Cardiac muscle cell (in vitro differentiated cells and primary cell): ENCODE results near the gene DPYD. TPM values are rescaled to one million over a fixed set of nuclear protein-coding genes. Genes with fewer than 3 reads are reported as not detected.

Experiments
- DNase-seq, 2 donors: peaks; one replicate each; pipeline versions ENCODE4 v3.0.0 to v3.0.0-alpha.2; 2010 to 2017; ENCODE audit warnings: low read depth in 1 of 2, low spot score in 1 of 2
- H3K27ac ChIP-seq: fragments of 200-600 bp; sonication (generic); 2 replicates; pipeline ENCODE4 v1.5.1; 2016
- H3K27me3 ChIP-seq: fragments of 200-600 bp; sonication (generic); 2 replicates; pipeline ENCODE4 v1.6.0; 2016; ENCODE audit warnings: control low read depth
- H3K36me3 ChIP-seq: fragments of 200-600 bp; sonication (generic); 2 replicates; pipeline ENCODE4 v1.5.1; 2016; ENCODE audit warnings: control low read depth
- H3K4me1 ChIP-seq: fragments of 200-600 bp; sonication (generic); 2 replicates; pipeline ENCODE4 v1.8.1; 2017; ENCODE audit warnings: low read depth, mild to moderate bottlenecking, mixed run types
- H3K4me3 ChIP-seq: fragments of 200-600 bp; sonication (generic); 2 replicates; pipeline ENCODE4 v1.5.1; 2016; ENCODE audit warnings: mild to moderate bottlenecking
- H3K9me3 ChIP-seq: fragments of 200-600 bp; sonication (generic); 2 replicates; pipeline ENCODE4 v1.5.1; 2017; ENCODE audit warnings: low read depth, mild to moderate bottlenecking, control low read depth
- polyA plus RNA-seq: library from polyadenylated mRNA; unstranded; fragments of >200 nt; fragmentation: Nextera tagmentation; extraction: Ambion mirVana; gene quantifications from 2 replicates; pipeline ENCODE4 v1.2.1, GENCODE V29; 2016
- total RNA-seq: library from RNA; depleted of rRNA; stranded (reverse); fragments of >200 nt; gene quantifications from 2 replicates; pipeline ENCODE4 v1.2.3, GENCODE V29; 2016
- TF ChIP-seq, protein P1 (sequence below): IDR thresholded peaks from 2 replicates; pipeline ENCODE4 v1.5.1; 2012; ENCODE audit warnings: low read depth, mild to moderate bottlenecking, low read length

DPYD gene
- total and polyA plus RNA-seq, 2 experiments from 2014 or later = 0.66 to 2.0 TPM

DNA sequence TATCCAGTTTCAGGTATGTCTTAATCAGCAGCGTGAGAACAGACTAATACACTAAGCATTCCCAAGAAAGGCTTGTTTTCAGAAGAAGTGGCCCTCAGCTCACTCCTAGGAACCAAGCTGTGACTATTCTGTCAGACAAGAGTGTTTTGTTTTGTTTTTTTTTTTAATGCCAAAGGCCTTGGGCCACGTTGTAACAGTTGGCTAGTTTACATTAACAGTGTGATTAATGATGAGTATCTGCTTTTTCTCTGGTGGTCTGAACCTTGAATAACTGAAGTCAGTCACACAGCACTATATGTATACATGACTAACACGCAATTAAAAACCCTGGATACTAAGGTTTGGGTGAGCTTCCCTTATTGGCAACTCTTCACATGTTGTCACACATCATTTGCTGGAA, 21.9 kb downstream of the DPYD start:
- Histone ChIP-seq H3K4me1 (no peaks in the 10 kb centered on the region), H3K9me3 (no peaks in the 10 kb centered on the region), H3K36me3 (no peaks in the 10 kb centered on the region), H3K4me3 (no peak overlapping the region), H3K27me3 (no peaks in the 10 kb centered on the region), H3K27ac (no peak overlapping the region)
- TF ChIP-seq, protein P1, sequence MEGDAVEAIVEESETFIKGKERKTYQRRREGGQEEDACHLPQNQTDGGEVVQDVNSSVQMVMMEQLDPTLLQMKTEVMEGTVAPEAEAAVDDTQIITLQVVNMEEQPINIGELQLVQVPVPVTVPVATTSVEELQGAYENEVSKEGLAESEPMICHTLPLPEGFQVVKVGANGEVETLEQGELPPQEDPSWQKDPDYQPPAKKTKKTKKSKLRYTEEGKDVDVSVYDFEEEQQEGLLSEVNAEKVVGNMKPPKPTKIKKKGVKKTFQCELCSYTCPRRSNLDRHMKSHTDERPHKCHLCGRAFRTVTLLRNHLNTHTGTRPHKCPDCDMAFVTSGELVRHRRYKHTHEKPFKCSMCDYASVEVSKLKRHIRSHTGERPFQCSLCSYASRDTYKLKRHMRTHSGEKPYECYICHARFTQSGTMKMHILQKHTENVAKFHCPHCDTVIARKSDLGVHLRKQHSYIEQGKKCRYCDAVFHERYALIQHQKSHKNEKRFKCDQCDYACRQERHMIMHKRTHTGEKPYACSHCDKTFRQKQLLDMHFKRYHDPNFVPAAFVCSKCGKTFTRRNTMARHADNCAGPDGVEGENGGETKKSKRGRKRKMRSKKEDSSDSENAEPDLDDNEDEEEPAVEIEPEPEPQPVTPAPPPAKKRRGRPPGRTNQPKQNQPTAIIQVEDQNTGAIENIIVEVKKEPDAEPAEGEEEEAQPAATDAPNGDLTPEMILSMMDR = no peak
- DNase-seq = no peak

DNA sequence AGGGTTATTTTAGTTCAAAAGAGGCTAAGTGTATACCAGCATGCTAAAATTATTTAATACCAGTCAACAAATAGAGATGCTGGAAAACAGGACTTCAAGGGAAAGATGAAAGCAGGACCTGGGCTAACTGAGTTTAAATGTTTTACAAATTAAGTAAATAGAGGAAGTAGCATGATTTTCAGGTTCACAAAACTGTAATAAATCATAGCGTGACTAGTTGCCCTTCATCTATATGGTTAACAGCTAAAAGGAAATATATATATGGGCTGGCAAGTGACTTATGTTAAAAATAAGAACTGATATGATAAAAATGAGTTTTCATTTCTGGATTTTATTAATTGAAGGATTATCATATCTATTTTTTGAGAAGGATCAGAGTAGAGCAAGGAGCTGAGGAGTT, 25.6 kb downstream of the DPYD start:
- TF ChIP-seq, protein P1 = no peak
- Histone ChIP-seq H3K4me1 (no peaks in the 10 kb centered on the region), H3K36me3 (no peaks in the 10 kb centered on the region), H3K27ac (no peak overlapping the region), H3K9me3 (no peaks in the 10 kb centered on the region), H3K4me3 (no peak overlapping the region), H3K27me3 (no peaks in the 10 kb centered on the region)
- no peak for DNase-seq

DNA sequence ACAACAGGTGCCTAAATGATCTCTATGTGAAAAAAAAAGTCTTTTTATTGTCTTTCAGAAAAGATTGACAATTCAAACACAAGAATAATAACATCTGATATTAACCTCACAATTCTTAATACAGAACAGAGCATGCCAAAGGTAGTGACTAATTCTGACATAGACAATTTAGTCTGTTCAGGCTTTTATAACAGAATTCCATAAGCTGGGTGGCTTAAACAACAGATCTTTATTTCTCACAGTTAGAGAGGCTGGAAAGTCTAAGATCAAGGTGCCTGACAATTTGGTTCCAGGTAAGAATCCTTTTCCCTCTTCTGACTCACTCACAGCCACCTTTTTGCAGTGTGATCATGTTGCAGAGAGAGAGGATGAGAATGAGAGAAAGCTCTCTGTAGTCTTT, 27.0 kb downstream of the DPYD start:
- no peak overlapping the region for H3K27ac ChIP-seq
- no peak for DNase-seq

DNA sequence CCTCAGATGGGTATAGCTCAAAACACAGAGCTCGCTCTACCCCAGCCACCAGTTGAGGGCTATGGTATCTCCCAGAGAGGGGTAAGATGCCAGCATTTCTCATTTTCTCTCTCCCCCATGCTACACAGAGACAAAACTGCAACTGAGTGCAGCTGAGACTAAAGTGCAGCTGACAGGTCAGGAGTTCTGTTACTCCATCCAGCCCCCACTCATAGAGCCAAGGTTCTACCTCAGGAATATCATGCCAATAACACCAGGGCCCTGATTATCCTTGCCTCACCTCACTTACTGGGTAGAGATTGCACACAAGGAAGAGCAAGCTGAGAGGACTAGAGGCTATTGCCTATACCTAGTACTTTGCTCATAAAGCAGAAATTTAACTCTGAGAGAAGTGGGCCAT, 34.6 kb downstream of the DPYD start:
- Histone ChIP-seq H3K27ac (no peak overlapping the region), H3K4me1 (no peaks in the 10 kb centered on the region), H3K4me3 (no peak overlapping the region), H3K36me3 (no peaks in the 10 kb centered on the region), H3K9me3 (no peaks in the 10 kb centered on the region), H3K27me3 (no peaks in the 10 kb centered on the region)
- TF ChIP-seq, protein P1 = no peak
- DNase-seq = no peak

More for the DNA sequence above, 27.0 kb downstream of the DPYD start:
- Histone ChIP-seq H3K9me3 (no peaks in the 10 kb centered on the region), H3K4me1 (no peaks in the 10 kb centered on the region), H3K27me3 (no peaks in the 10 kb centered on the region), H3K4me3 (no peak overlapping the region), H3K36me3 (no peaks in the 10 kb centered on the region)
- TF ChIP-seq, protein P1 = no peak

DNA sequence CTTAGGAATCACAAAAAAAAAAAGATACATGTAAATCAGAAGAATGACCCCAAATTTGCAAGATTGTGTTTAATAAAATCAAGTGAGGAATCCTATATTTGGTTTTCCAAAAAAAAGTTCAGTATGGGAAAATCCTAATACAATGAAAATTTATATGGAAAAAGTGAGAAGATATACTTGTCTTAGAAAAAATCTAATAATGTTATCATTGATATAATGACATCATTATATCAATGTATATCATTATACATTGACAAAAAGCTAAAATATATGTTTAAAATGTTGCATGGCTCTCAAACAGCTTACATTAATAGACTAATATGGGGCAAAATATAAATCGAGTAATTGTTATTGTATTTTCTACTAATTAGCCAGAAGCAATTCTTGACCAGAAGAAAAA, 37.0 kb downstream of the DPYD start:
- no peak overlapping the region for H3K4me3 ChIP-seq
- H3K9me3 ChIP-seq = no peaks in the 10 kb centered on the region
- H3K36me3 ChIP-seq = no peaks in the 10 kb centered on the region
- TF ChIP-seq, protein P1 = no peak
- H3K27me3 ChIP-seq = no peaks in the 10 kb centered on the region
- H3K4me1 ChIP-seq = no peaks in the 10 kb centered on the region
- H3K27ac ChIP-seq = no peak overlapping the region
- DNase-seq = no peak

DNA sequence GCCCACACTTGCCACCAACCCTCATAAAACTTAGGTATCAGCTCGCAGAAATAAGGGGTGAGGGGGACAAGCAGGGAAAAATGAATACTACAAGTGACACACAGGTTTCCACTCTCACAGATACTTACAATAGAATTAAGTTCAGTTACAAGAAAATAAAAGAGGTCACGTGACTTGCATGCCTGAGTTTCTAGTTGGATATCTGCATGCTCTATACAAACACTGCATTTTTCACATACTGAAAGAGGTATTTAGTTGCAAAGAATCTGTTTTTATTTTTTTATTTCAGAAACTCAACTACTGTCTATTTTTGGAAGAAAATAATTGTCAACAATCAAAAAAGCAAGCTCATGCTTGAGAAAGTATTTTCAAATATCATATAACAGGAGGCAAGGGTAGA, 43.5 kb downstream of the DPYD start:
- no peak for DNase-seq
- no peaks in the 10 kb centered on the region for H3K9me3 ChIP-seq
- no peaks in the 10 kb centered on the region for H3K4me1 ChIP-seq
- no peaks in the 10 kb centered on the region for H3K36me3 ChIP-seq
- H3K27ac ChIP-seq = no peak overlapping the region
- no peak overlapping the region for H3K4me3 ChIP-seq
- H3K27me3 ChIP-seq = no peaks in the 10 kb centered on the region
- TF ChIP-seq, protein P1 = no peak
